ENCODE measurements around the gene GRAMD1B.
"Not testable (repeated sequence)": the region's sequence is repeated elsewhere in the genome, so short reads cannot be mapped to it uniquely, and the experiment has no call there.

Gene GRAMD1B

DNA sequence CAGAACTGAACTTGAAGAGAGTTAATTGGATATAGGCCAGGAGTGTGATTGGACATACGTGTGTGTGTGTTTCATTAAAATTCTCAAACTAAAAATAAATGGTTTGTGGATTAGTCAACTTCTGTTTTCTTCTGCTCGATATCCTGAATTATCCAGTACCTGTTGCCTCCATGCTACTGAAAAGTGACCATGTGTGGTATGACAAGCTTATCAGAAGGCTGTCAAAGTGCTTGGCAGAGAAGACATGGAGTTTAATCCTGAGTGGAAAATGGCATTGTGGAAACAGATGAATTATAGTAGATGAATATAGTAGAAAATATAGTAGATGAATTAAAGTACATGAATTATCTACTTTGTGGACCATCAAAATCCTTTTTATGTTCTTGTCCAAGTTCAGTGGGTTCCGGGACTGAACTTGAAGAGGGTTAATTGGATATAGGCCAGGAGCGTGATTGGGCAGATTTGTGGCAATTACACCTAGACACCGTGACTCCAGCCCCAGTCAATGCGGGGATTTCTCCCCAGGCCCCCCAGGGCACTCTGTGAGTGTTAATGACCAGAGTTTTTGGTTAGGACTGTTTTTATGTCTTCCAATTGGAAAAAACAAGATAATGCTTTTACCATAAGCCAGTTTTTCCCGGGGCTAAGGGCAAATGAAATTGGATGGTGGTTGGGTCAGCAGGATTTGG lies 30.1 kb downstream of the GRAMD1B start:
- no peak overlapping the region for H3K4me2 ChIP-seq
- H3K27me3 ChIP-seq (ENCODE audit: insufficient read depth, low read depth), result no peaks in the 10 kb centered on the region
- H3K27ac ChIP-seq, result no peak overlapping the region
- H3K36me3 ChIP-seq (ENCODE audit: insufficient read depth), result no peaks in the 10 kb centered on the region
- H3K9ac ChIP-seq, result no peak overlapping the region
- no peak overlapping the region for H2AFZ ChIP-seq (ENCODE audit: low read depth)
- H3K4me1 ChIP-seq (ENCODE audit: low read depth, poor library complexity, severe bottlenecking), result peaks cover 20% of the 10 kb centered on the region
- H3K79me2 ChIP-seq (ENCODE audit: insufficient read depth, low read depth), result no peaks in the 10 kb centered on the region
- TF ChIP-seq, protein P1, sequence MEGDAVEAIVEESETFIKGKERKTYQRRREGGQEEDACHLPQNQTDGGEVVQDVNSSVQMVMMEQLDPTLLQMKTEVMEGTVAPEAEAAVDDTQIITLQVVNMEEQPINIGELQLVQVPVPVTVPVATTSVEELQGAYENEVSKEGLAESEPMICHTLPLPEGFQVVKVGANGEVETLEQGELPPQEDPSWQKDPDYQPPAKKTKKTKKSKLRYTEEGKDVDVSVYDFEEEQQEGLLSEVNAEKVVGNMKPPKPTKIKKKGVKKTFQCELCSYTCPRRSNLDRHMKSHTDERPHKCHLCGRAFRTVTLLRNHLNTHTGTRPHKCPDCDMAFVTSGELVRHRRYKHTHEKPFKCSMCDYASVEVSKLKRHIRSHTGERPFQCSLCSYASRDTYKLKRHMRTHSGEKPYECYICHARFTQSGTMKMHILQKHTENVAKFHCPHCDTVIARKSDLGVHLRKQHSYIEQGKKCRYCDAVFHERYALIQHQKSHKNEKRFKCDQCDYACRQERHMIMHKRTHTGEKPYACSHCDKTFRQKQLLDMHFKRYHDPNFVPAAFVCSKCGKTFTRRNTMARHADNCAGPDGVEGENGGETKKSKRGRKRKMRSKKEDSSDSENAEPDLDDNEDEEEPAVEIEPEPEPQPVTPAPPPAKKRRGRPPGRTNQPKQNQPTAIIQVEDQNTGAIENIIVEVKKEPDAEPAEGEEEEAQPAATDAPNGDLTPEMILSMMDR (conservative IDR thresholded peaks at IDR 0.05; ENCODE audit: low read depth, low read length), result no peak
- H4K20me1 ChIP-seq (ENCODE audit: insufficient read depth), result no peaks in the 10 kb centered on the region
- H3K4me3 ChIP-seq (IDR thresholded peaks at IDR 0.05; ENCODE audit: insufficient read depth, low read depth, low read length), result no peak overlapping the region

DNA sequence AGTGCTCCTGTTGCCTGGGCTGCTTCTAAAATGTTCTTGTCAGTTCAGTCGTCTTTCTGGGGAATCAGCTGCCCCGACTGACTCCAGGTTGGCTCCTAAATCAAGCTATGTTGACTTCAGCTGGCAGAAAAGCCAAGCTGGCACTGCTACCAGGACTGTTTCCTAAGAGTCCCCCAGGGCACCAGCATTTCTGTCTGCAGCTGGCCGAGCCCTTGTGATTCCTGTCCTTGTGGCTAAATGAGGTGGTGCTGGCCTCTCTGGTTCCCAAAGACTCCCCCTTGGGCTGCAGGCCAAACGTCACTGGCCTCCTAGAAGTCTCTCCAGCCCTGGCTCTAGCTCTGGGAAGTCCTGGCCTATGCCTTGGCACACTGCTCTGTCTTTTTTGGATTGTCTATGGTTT lies 31.1 kb downstream of the GRAMD1B start:
- Histone ChIP-seq H3K27me3 (ENCODE audit: insufficient read depth, low read depth) (no peaks in the 10 kb centered on the region), H3K79me2 (ENCODE audit: insufficient read depth, low read depth) (no peaks in the 10 kb centered on the region), H3K4me3 (IDR thresholded peaks at IDR 0.05; ENCODE audit: insufficient read depth, low read depth, low read length) (no peak overlapping the region), H3K4me1 (ENCODE audit: low read depth, poor library complexity, severe bottlenecking) (peaks cover 10% of the 10 kb centered on the region), H2AFZ (ENCODE audit: low read depth) (no peak overlapping the region), H3K9ac (no peak overlapping the region), H4K20me1 (ENCODE audit: insufficient read depth) (no peaks in the 10 kb centered on the region), H3K27ac (no peak overlapping the region), H3K4me2 (no peak overlapping the region), H3K36me3 (ENCODE audit: insufficient read depth) (no peaks in the 10 kb centered on the region)
- TF ChIP-seq, protein P1 (conservative IDR thresholded peaks at IDR 0.05; ENCODE audit: low read depth, low read length), result no peak

DNA sequence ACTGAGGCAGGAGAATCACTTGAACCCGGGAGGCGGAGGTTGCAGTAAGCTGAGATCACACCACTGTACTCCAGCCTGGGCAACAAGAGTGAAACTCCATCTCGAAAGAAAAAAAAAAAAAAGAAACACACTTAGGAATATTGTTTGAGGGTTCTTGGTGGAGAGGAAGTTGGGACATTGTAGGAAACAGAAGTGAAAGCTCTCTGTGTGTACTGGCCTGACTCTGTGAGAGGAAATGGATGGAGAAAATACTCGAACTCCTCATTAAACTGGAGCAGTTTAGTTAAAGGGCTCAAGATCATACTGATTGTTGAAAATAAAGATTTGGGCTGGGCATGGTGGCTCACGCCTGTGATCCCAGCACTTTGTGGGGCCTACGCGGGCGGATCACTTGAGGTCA lies 35.6 kb downstream of the GRAMD1B start:
- not testable (repeated sequence) for H4K20me1 ChIP-seq (ENCODE audit: insufficient read depth); H3K4me1 ChIP-seq (ENCODE audit: low read depth, poor library complexity, severe bottlenecking); H3K79me2 ChIP-seq (ENCODE audit: insufficient read depth, low read depth); H3K9ac ChIP-seq; H3K36me3 ChIP-seq (ENCODE audit: insufficient read depth); H3K4me3 ChIP-seq (IDR thresholded peaks at IDR 0.05; ENCODE audit: insufficient read depth, low read depth, low read length); H3K27ac ChIP-seq; H2AFZ ChIP-seq (ENCODE audit: low read depth); H3K4me2 ChIP-seq; H3K27me3 ChIP-seq (ENCODE audit: insufficient read depth, low read depth)

DNA sequence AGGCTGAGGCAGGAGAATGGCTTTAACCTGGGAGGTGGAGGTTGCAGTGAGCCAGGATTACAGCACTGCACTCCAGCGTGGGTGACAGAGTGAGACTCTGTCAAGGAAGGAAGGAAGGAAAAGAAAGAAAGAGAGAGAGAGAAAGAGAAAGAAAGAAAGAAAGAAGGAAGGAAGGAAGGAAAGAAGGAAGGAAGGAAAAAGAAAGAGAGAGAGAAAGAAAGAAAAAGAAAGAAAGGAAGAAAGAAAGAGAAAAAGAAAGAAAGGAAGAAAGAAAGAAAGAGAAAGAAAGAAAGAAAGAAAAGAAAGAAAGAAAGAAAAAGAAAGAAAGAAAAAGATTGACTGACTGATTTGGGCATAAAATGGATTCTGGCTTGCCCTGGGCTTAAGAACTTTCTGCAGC lies 36.1 kb downstream of the GRAMD1B start:
- not testable (repeated sequence) for H3K4me3 ChIP-seq (IDR thresholded peaks at IDR 0.05; ENCODE audit: insufficient read depth, low read depth, low read length); H2AFZ ChIP-seq (ENCODE audit: low read depth); H3K27me3 ChIP-seq (ENCODE audit: insufficient read depth, low read depth); H3K36me3 ChIP-seq (ENCODE audit: insufficient read depth); H4K20me1 ChIP-seq (ENCODE audit: insufficient read depth); H3K27ac ChIP-seq; H3K4me1 ChIP-seq (ENCODE audit: low read depth, poor library complexity, severe bottlenecking); H3K9ac ChIP-seq; H3K4me2 ChIP-seq; H3K79me2 ChIP-seq (ENCODE audit: insufficient read depth, low read depth)

DNA sequence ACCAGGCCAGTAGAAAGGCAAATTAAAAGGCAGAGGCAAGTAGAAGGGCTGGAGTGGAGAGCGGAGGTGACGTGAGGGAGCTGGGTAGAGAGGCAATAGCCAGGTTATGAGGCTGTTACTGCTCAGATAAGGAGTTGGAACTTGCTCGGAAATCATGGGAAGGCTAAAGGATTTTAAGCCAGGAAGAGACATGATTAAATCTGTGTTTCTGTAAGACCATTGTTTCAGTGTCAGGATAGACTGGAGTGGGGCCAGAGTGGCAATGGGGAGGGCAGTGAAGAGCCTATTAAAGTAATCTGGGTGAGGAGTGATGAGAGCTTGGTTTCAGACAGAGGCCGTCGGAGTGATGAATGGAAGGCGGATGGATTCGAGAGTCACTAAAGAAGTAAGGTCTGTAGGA lies 39.0 kb downstream of the GRAMD1B start:
- no peaks in the 10 kb centered on the region for H3K79me2 ChIP-seq (ENCODE audit: insufficient read depth, low read depth)
- no peak overlapping the region for H3K4me2 ChIP-seq
- H3K27ac ChIP-seq, result no peak overlapping the region
- H4K20me1 ChIP-seq (ENCODE audit: insufficient read depth), result no peaks in the 10 kb centered on the region
- H3K36me3 ChIP-seq (ENCODE audit: insufficient read depth), result no peaks in the 10 kb centered on the region
- no peak overlapping the region for H2AFZ ChIP-seq (ENCODE audit: low read depth)
- no peaks in the 10 kb centered on the region for H3K27me3 ChIP-seq (ENCODE audit: insufficient read depth, low read depth)
- TF ChIP-seq, protein P1 (conservative IDR thresholded peaks at IDR 0.05; ENCODE audit: low read depth, low read length), result no peak
- no peak overlapping the region for H3K4me3 ChIP-seq (IDR thresholded peaks at IDR 0.05; ENCODE audit: insufficient read depth, low read depth, low read length)
- no peaks in the 10 kb centered on the region for H3K4me1 ChIP-seq (ENCODE audit: low read depth, poor library complexity, severe bottlenecking)
- no peak overlapping the region for H3K9ac ChIP-seq

Measured in KMS-11 (cell line).